Measurements from ENCODE around the gene HDLBP.

- TF ChIP-seq ZFP30 (CRISPR knock-in tag; IDR thresholded peaks at IDR 0.05), result no peak
- no peak for TF ChIP-seq CREB5 (CRISPR knock-in tag; IDR thresholded peaks at IDR 0.05; ENCODE audit: low read depth)
- TF ChIP-seq SNAI2 (CRISPR knock-in tag; IDR thresholded peaks at IDR 0.05), result no peak
- no peak for TF ChIP-seq ZNF8 (CRISPR knock-in tag; IDR thresholded peaks at IDR 0.05)
- TF ChIP-seq OSR1 (CRISPR knock-in tag; IDR thresholded peaks at IDR 0.05), result no peak
- TF ChIP-seq ISL1 (CRISPR knock-in tag; IDR thresholded peaks at IDR 0.05), result no peak
- TF ChIP-seq ZFP3 (CRISPR knock-in tag; IDR thresholded peaks at IDR 0.05), result no peak
- TF ChIP-seq PATZ1 (CRISPR knock-in tag; IDR thresholded peaks at IDR 0.05; ENCODE audit: borderline replicate concordance), result no peak
- TF ChIP-seq ZNF565 (CRISPR knock-in tag; conservative IDR thresholded peaks at IDR 0.05; ENCODE audit: low read depth), result no peak
- TF ChIP-seq PPARA (CRISPR knock-in tag; IDR thresholded peaks at IDR 0.05; ENCODE audit: borderline replicate concordance), result no peak
- TF ChIP-seq CSRNP3 (CRISPR knock-in tag; IDR thresholded peaks at IDR 0.05), result no peak
- TF ChIP-seq ESRRG (CRISPR knock-in tag; IDR thresholded peaks at IDR 0.05), result no peak
- TF ChIP-seq POU6F1 (CRISPR knock-in tag; IDR thresholded peaks at IDR 0.05; ENCODE audit: borderline replicate concordance, low read depth), result no peak
- TF ChIP-seq TSHZ2 (CRISPR knock-in tag; IDR thresholded peaks at IDR 0.05), result no peak
These were observed 85.0 kb downstream of the HDLBP start for GRCh38 chr2:241230435-241230834.
